HL-60/S4 (cell line): ENCODE data around the gene SENP1.
"Not testable (repeated sequence)": the region's sequence is repeated elsewhere in the genome, so short reads cannot be mapped to it uniquely, and the experiment has no call there.

Experiments used
- in situ Hi-C: fragments of 300-500 bp; cut with MboI; formaldehyde crosslinking; loops from 2 replicates; pipeline ENCODE4 v1.14.3; 2022; ENCODE audit warnings: low sequenced_read_pairs

Gene SENP1

GRCh38 chr12:48105867-48106680, at the start of gene SENP1:
Gene SENP1, minus strand, starts transcription at chr12:48106079. Its CDS starts 4,607 bp downstream, at chr12:48101472.
- in situ Hi-C loops = no loop called here

DNA sequence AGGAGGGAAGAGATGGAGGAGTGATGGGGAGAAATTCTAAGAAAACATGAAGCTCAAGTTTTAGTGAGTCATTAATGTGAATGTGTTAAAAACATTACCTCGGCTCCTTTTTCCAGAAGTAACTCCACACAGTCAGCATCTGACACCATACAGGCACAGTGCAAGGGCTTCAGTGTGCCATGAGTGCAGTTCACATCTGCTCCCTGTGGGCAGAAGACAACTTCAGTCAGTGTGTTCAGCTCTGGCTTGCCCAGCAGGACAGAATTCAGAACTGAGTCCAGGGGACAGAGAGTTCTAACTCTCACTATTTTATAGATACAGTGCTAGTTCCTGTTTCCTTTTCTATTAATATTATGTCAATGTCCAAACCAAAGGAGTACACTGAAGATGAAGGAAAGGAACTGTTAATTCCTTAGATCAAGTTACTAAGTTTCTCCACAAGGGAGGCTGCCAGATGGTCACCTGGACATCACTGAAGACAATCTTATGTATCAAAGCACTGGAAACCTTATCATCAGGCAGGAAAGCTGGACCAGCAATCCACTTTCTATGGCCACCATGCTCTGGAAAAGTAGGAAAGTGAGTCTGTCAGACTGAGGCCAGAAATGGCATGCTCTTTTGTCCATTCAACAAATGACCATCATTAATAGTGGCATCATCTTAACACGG, 45.4 kb upstream of the SENP1 start:
- in situ Hi-C loops = no loop called here

GRCh38 chr12:48145981-48146380, 40.1 kb upstream of the SENP1 start:
- in situ Hi-C loops = no loop called here

DNA sequence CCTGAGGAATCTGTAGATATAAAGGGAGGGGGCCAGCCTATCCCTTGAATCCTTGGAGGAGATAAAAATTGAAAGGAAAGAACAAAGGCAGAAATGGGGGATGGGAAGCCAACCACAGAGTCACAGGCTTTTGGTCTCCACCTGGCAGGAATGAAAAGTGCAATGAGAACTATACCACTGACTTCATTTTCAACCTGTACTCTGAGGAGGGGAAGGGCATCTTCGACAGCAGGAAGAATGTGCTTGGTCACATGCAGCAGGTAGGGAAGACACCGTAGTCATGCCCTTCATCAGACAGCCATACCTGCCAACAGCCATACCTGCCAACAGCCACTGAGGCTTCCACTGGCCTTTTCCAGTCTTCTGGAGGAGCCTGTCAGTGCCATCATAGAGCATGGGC, 38.0 kb upstream of the SENP1 start:
- in situ Hi-C loops = no loop called here

GRCh38 chr12:48142818-48143674, 37.2 kb upstream of the SENP1 start:
- in situ Hi-C loops = no loop called here

DNA sequence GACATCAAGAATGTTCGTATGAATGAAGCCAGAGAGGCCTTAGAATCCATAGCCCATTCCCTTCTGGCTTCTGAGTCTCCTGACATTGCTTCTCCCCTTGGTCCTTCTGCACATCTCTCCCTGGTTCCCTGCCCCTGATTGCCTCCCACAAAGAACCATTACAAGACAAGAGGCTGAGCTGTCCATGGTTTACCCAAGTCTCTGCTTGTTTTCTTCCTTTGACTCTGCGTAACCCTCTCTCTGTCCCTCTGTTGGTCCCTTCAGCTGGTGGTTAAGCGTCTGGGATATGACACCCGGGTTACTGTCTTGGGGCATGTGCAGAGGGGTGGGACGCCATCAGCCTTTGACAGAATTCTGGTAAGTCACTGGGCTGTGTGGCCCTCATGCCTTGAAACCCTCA, 29.1 kb upstream of the SENP1 start:
- in situ Hi-C loops = no loop called here

GRCh38 chr12:48132826-48133225, 26.9 kb upstream of the SENP1 start:
- in situ Hi-C loops = no loop called here

GRCh38 chr12:48131517-48131916, 25.6 kb upstream of the SENP1 start:
- in situ Hi-C loops = no loop called here

- in situ Hi-C loops = no loop called here
These were observed 23.5 kb upstream of the SENP1 start for GRCh38 chr12:48129376-48129775.

DNA sequence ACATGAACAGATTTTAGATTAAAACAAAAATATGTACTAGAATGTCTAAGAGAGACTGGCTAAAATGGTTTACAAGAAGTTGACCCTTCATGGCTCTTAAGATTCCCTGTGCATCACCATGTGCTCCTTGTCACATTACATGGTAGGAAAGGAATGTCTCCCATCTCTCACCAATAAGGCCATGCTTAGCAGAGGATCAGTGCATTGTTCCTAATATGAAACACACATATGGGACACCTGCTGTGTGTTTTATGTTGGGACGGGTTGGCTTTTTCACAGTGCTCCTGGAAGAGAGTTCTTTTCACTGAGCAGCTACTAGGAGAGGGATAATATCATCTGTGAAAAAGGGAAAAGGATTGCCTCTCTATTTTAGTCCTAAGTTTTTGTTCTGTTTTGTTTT, 22.9 kb upstream of the SENP1 start:
- in situ Hi-C loops = no loop called here

DNA sequence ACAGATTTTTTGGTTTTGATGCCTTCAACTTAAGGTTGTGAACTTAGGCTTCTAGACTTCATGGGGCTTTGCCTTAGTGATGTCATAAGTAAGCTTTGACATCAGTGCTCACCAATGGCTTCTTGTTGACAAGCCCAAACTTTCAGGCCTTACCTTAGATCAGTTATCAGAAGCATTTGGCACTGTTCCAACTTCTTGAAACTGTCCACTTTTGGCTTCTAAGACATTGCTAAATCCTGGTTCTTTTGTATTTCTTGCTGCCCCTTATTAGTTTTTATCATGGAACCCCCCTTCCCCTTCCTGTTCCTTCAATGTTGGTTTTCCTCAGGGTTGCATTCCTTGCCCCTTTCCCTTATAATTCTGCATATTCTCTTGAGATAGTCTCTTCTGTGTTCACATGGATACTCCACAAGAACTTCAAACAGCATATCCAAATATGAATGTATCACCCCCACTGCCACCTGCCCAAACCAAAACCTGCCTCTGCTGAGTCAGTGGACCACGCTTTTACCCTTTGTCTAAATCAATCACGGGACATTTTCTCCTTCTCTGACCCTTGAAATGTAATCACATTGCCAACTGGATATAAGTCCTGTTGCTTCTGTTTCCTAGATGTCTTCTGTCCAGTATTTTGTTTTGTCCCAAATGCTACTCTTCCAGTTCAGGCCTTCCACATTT, 21.2 kb upstream of the SENP1 start:
- in situ Hi-C loops = no loop called here

DNA sequence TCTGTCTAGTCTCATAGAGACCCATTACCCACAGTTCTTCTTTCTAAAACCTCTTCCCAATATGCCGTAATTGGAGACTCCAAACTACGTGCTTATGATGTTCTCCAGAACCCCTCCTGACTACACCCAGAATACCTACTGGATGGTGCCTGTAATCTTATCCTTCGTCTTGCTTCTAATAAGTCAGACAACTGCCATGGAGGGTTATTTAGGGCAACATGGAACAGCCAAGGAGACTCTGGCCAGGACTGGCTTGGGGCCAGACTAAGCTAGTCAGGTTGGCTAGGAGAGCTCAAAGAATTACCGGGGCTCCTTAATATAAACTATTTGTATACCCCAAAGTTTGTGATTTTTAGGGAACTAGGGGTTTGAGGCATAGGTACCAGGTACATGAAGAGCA, 20.1 kb upstream of the SENP1 start:
- in situ Hi-C loops = no loop called here

DNA sequence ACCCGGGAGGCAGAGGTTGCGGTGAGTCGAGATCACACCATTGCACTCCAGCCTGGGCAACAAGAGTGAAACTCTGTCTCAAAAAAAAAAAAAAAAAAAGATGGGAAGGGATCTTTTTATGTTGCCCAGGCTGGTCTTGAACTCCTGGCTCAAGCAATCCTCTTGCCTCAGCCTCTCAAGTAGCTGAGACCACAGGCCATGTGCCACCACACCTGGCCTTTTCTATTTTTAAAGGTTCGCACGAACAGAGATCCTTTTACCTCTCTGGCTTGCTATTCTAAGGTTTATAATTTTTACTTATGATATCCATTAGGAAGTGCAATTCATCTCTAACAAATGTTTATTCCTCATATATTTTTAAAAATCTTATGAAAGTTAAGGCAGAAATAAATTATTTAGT, 19.7 kb upstream of the SENP1 start:
- in situ Hi-C loops = not testable (repeated sequence)

GRCh38 chr12:48123169-48123568, 17.3 kb upstream of the SENP1 start:
- in situ Hi-C loops = no loop called here

DNA sequence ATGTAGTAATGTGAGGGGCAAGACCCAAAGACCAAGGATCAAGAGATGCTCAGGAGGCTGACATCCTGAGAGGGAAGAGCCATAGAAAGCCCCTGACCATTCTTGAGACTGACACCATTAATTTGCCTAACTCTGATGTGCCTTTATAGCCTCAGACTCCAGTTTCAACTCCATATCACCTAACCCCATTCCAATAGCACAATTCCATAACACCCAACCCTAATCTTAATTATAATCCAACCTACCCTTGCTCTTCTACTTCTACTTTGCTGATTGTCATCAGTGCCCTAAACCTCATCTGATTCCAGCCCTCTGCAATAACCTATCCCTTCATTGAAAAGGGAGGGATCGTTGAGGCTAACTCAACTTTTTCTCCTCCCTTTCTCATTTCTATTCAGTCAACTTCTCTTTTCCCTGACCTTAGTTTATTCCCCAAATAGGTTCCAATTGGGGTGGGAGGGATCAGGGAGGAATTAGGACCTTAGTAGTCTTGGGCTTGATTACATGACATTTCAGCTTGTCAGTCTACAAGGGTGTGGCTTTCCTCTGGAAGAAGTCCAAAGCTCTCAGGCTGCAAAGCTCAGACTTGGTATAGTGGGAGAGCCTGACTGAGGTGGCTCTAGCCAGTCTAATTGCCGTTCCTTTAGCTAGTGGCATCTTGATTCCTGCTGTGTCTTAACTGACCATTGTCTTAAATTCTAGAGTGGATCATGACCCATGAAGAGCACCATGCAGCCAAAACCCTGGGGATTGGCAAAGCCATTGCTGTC, 16.4 kb upstream of the SENP1 start:
- in situ Hi-C loops = no loop called here

GRCh38 chr12:48121522-48121921, 15.6 kb upstream of the SENP1 start:
- in situ Hi-C loops = no loop called here

- in situ Hi-C loops = no loop called here
These were observed 13.9 kb upstream of the SENP1 start for GRCh38 chr12:48119834-48120195.

- in situ Hi-C loops = no loop called here
These were observed 13.4 kb upstream of the SENP1 start, which contains the start of gene PFKM for GRCh38 chr12:48119078-48119833. Gene PFKM, plus strand, starts transcription at chr12:48119364. Its CDS starts 3,411 bp downstream, at chr12:48122775.

GRCh38 chr12:48118284-48118871, 12.5 kb upstream of the SENP1 start:
- in situ Hi-C loops = no loop called here
